GM12872 (cell line): ENCODE data around the gene PDCD11.

Experiments used
- TF ChIP-seq, protein P1 (sequence below): IDR thresholded peaks from 3 replicates; pipeline ENCODE4 v1.5.1; 2011; ENCODE audit warnings: low read depth, mild to moderate bottlenecking, low read length, moderate library complexity; ENCODE audit not compliant: insufficient read depth

PDCD11 gene

DNA sequence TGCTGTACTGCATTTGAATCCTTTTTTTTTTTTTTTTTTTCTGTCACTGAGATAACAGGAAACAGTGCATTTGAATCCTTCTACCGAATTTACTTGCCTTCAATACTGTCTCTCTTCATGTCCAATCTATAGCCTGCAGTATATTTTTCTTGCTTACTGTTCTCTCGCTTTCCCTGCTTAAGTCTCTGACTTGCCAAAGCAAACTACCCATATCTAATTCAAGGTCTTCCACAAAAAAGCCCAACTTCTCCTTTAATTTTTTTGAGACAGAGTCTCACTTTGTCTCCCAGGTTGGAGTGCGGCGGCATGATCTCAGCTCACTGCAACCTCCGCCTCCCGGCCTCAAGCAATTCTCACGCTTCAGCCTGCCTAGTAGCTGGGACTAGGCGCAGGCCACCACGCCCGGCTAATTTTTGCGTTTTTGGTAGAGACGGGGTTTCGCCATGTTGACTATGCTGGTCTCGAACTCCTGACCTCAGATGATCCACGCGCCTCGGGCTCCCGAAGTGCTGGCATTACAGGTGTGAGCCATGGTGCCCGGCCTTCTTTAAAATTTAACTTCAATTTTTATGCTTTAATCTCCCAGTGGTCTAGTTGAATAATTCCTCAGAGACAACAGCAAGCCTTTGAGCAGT, 882 bp downstream of the PDCD11 start:
- TF ChIP-seq, protein P1, sequence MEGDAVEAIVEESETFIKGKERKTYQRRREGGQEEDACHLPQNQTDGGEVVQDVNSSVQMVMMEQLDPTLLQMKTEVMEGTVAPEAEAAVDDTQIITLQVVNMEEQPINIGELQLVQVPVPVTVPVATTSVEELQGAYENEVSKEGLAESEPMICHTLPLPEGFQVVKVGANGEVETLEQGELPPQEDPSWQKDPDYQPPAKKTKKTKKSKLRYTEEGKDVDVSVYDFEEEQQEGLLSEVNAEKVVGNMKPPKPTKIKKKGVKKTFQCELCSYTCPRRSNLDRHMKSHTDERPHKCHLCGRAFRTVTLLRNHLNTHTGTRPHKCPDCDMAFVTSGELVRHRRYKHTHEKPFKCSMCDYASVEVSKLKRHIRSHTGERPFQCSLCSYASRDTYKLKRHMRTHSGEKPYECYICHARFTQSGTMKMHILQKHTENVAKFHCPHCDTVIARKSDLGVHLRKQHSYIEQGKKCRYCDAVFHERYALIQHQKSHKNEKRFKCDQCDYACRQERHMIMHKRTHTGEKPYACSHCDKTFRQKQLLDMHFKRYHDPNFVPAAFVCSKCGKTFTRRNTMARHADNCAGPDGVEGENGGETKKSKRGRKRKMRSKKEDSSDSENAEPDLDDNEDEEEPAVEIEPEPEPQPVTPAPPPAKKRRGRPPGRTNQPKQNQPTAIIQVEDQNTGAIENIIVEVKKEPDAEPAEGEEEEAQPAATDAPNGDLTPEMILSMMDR, result no peak

- TF ChIP-seq, protein P1, result no peak
Observed at GRCh38 chr10:103413564-103413963, 17.1 kb downstream of the PDCD11 start.

DNA sequence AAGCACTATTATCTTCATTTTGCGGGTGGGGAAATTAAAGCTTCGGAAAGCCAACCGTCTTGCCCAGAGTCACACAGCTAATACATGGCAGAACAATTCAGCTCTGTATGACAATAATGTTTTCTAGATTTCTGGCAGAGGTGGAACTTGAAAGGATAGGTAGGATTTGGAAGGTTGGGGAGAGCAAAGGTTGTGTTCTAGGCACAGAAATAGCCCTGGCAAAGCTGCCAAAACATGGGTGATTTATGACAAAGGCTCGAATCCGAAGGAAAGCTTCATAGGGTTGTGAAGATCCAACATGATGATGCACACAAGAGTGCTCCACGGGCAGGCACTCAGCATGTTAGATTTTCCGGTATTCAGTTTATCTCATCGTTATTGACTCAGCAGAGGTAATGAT, 19.2 kb downstream of the PDCD11 start:
- TF ChIP-seq, protein P1, result no peak

DNA sequence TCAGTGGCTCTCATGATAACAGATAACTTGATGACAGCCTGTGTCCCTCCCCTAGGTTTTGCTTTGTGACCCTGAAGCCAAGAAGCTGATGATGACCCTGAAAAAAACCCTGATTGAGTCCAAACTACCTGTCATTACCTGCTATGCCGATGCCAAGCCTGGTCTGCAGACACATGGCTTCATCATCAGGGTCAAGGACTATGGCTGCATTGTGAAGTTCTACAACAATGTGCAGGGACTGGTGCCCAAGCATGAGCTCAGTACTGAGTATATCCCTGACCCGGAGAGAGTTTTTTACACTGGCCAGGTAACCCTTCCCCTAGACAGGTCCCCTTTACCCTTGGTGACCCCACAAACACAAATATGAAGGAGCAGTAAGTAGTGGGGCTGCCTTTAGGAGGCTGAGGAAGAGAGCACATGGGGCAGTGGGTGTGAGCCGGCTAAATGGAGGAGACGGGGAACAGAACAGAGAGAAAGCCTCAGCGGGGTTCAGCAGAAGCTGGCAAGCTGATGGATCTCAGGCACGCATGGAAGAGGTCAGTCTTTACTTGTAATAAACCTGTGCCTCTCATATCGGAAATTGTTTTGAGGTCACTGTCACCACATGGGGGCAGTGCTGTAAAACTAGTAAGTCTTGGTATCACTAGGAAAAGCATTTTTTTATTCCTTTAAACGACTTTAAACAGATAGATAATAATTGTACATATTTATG, 20.2 kb downstream of the PDCD11 start:
- TF ChIP-seq, protein P1, result peak; percentile 61

DNA sequence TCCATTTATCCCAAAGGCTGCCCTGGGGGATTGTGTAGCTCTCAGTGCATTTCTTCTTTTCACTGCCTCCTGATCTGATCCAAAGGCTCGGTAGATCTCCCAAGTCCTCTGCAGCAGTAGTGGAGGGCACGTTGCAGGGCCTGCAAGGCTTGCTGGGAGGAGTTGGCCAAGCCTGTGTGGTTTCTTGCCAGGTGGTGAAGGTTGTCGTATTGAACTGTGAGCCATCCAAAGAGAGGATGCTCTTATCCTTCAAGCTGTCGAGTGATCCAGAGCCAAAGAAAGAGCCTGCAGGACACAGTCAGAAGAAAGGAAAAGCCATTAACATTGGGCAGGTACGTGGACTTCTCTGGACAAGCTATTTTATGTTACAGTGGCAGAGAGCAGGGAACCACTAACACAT, 21.2 kb downstream of the PDCD11 start:
- TF ChIP-seq, protein P1, result no peak

DNA sequence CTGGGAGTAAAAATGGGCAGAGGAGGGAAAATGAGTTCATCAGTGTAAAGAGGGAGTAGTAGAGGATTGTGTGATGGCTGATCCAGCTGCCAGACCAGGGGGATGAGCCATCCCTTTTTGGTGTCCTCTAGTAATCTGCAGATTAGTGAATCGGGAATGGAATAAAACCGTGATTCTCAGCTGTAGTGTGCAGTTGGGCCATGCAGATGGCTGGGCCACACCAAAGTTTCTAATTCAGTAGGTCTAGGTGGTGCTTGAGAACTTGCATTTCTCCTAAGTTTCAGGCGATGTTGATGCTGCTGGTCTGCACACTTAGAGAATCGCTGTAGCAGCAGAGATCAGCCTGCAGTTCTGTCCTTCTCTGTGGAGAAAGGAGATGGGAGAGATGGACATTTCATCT, 22.7 kb downstream of the PDCD11 start:
- TF ChIP-seq, protein P1, result no peak

DNA sequence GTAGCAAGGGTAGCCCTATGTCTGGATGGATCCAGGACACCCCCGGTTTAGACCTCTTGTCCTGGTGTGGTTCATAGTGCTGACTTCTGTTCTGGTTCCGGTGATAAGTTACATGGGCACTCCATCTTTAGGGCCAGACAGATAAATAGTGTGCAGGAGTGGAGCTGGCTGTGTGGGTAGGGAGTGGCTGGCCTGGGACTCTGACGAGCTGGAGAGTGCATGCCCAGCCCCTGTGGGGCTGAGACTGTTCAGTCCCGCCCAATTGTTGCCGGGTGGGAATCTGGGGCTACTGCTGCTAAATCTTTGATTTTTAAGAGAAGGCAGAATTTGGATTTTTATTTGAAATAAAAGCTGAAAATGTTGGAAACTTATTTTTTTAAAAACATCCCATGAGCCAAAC, 27.3 kb downstream of the PDCD11 start:
- TF ChIP-seq, protein P1, result no peak
